Spleen (tissue), 11 donors: Measurements from ENCODE around the gene MRPL47. TPM values are rescaled to one million over a fixed set of nuclear protein-coding genes. Genes with fewer than 3 reads are reported as not detected.

Experiments used
- DNase-seq: peaks from one replicate; pipeline ENCODE4 v3.0.0-alpha.2; 2020
- H3K27ac ChIP-seq, 8 donors: fragments of 200-600 bp; sonication (generic) in 7 of 8; 1 replicate in 4 of 8; 2 replicates in 4 of 8; pipeline versions ENCODE4 v1.5.0 to v1.8.0; 2016 to 2021; ENCODE audit warnings: inconsistent platforms in 4 of 8, mild to moderate bottlenecking in 4 of 8, moderate library complexity in 1 of 8
- H3K27me3 ChIP-seq, 7 donors: fragments of 200-600 bp; sonication (generic) in 6 of 7; replicated peaks in 1 of 7; 1 replicate in 4 of 7; 2 replicates in 3 of 7; pipeline versions ENCODE4 v1.5.0 to v1.8.0; 2016 to 2021; ENCODE audit warnings: inconsistent platforms in 3 of 7, mild to moderate bottlenecking in 1 of 7
- H3K36me3 ChIP-seq, 6 donors: fragments of 200-600 bp; sonication (generic) in 5 of 6; 1 replicate in 4 of 6; 2 replicates in 2 of 6; pipeline versions ENCODE4 v1.5.0 to v1.8.0; 2016 to 2021; ENCODE audit warnings: inconsistent platforms in 2 of 6
- H3K4me1 ChIP-seq, 6 donors: fragments of 200-600 bp; sonication (generic) in 5 of 6; 1 replicate in 3 of 6; 2 replicates in 3 of 6; pipeline versions ENCODE4 v1.5.0 to v1.8.0; 2016 to 2021; ENCODE audit warnings: inconsistent platforms in 3 of 6
- H3K4me3 ChIP-seq, 8 donors: fragments of 200-600 bp; sonication (generic) in 7 of 8; 1 replicate in 4 of 8; 2 replicates in 4 of 8; pipeline versions ENCODE4 v1.5.0 to v1.8.0; 2016 to 2021; ENCODE audit warnings: inconsistent platforms in 4 of 8, mild to moderate bottlenecking in 4 of 8, moderate library complexity in 2 of 8
- H3K9me3 ChIP-seq, 8 donors: fragments of 200-600 bp; sonication (generic) in 7 of 8; 1 replicate in 4 of 8; 2 replicates in 4 of 8; pipeline versions ENCODE4 v1.5.0 to v1.8.0; 2016 to 2021; ENCODE audit warnings: inconsistent platforms in 4 of 8
- CTCF ChIP-seq, 11 experiments: fragments of 200-600 bp in 7 of 11; fragments of 450-650 bp in 4 of 11; sonication (generic) in 4 of 11; IDR thresholded peaks in 8 of 11; conservative IDR thresholded peaks in 3 of 11; 1 replicate in 7 of 11; 2 replicates in 4 of 11; pipeline versions ENCODE4 v1.4.0 to v1.8.0; 2016 to 2021; ENCODE audit warnings: antibody characterized with exemption in 11 of 11, inconsistent platforms in 4 of 11, mild to moderate bottlenecking in 1 of 11
- POLR2A ChIP-seq, 3 donors: fragments of 450-650 bp; IDR thresholded peaks; one replicate each; pipeline ENCODE4 v1.5.1; 2017; ENCODE audit warnings: antibody characterized with exemption in 3 of 3, mild to moderate bottlenecking in 1 of 3
- POLR2AphosphoS5 ChIP-seq, 3 donors: sonication (generic); formaldehyde crosslinking; IDR thresholded peaks; one replicate each; pipeline ENCODE4 v1.5.1; 2017; ENCODE audit warnings: antibody characterized with exemption in 3 of 3
- WGBS, 5 donors: extraction: QIAGEN DNeasy Blood & Tissue Kit in 3 of 5; methylation state at CpG; one replicate each; pipeline versions ENCODE4 v1.1.5 to v1.1.7; 2013 to 2018; 5-methylcytosine and 5-hydroxymethylcytosine counted together
- intact Hi-C: fragments of 100-400 bp; cut with DNase I; formaldehyde crosslinking; loops from one replicate; pipeline ENCODE4 v1.15.0; 2023; ENCODE audit warnings: low total_unique reads
- polyA plus RNA-seq, 3 donors: library from polyadenylated mRNA; stranded (reverse); fragments of 200-250 nt; gene quantifications; one replicate each; pipeline ENCODE4 v1.2.1, GENCODE V29; 2013
- total RNA-seq, 7 donors: library from RNA; depleted of rRNA in 3 of 7; stranded (reverse); fragments of >200 nt in 3 of 7; fragmentation: NEBNext Ultra II Directional in 4 of 7; extraction: Animal tissue kit (Norgen Biotek cat#: 25700) in 4 of 7; gene quantifications; one replicate each; pipeline versions ENCODE4 v1.1.0 to v1.2.1, GENCODE V29; 2016 to 2021
- donor health status: healthy with polysubstance abuse.
- donor health status: DM: no; HTN: no; CAD: no; lungs with moderate emphysema.
- donor health status: DM: no; HTN: no; CAD: no.
- donor health status: Bipolar disorder and iron deficiency.
- donor health status: healthy.
- donor health status: DM: no; HTN: no; CAD: no.
- donor health status: DM: yes; HTN: yes; CAD: no.

The MRPL47 gene
- total and polyA plus RNA-seq, 10 donors: 17.8 to 43.2 (median 20.8) TPM

GRCh38 chr3:179565496-179565895 is 38.9 kb downstream of the MRPL47 start:
- intact Hi-C loops: loop anchor here (10.0 kb wide), 1 partner anchor 221 kb away; the partner anchor contains the start of gene MFN1
- Histone ChIP-seq H3K27ac (no peak overlapping the region), H3K27me3 (no peaks in the 10 kb centered on the region), H3K9me3 (no peaks in the 10 kb centered on the region), H3K4me1 (peaks cover 7 to 51% (median 25%) of the 10 kb centered on the region in 6 donors), H3K4me3 (no peak overlapping the region), H3K36me3 (peaks cover 0 to 12% (median 8%) of the 10 kb centered on the region in 6 donors)
- no peak for TF ChIP-seq CTCF (IDR thresholded peaks at IDR 0.05 in 8 of 11, conservative IDR thresholded peaks at IDR 0.05 in 3 of 11)
- no peak for TF ChIP-seq POLR2A (IDR thresholded peaks at IDR 0.05)
- no peak for TF ChIP-seq POLR2AphosphoS5 (IDR thresholded peaks at IDR 0.05)
- 68 to 75% (median 73%) methylated on average over 3 of the region's 3 CpGs for WGBS, 5 donors
- no peak for DNase-seq

GRCh38 chr3:179563271-179563783 is 41.1 kb downstream of the MRPL47 start:
- peak overlapping the region; percentile 78 to 93 (median 89) for H3K27ac ChIP-seq
- H3K27me3 ChIP-seq: no peaks in the 10 kb centered on the region
- peak; percentile 91 for DNase-seq
- 0 to 1% (median 0%) methylated on average over 21 to 40 of the region's 40 CpGs for WGBS, 5 donors
- H3K36me3 ChIP-seq: no peaks in the 10 kb centered on the region
- TF ChIP-seq CTCF (IDR thresholded peaks at IDR 0.05 in 8 of 11, conservative IDR thresholded peaks at IDR 0.05 in 3 of 11) (peak; percentile 19 to 74 (median 65)), POLR2AphosphoS5 (IDR thresholded peaks at IDR 0.05) (no peak), POLR2A (IDR thresholded peaks at IDR 0.05) (no peak)
- no peaks in the 10 kb centered on the region for H3K9me3 ChIP-seq
- H3K4me1 ChIP-seq: peaks cover 7 to 58% (median 28%) of the 10 kb centered on the region in 6 donors
- intact Hi-C loops: loop anchor here (10.0 kb wide), 1 partner anchor 219 kb away; the partner anchor contains the start of gene MFN1
- peak overlapping the region; percentile 89 to 99 (median 94) for H3K4me3 ChIP-seq

- Histone ChIP-seq H3K27me3 (no peaks in the 10 kb centered on the region), H3K36me3 (no peaks in the 10 kb centered on the region), H3K4me3 (peak within 1 kb of the TSS; percentile 89 to 99 (median 94)), H3K4me1 (peaks cover 7 to 59% (median 28%) of the 10 kb centered on the region in 6 donors), H3K9me3 (no peaks in the 10 kb centered on the region), H3K27ac (peak within 1 kb of the TSS; percentile 78 to 93 (median 89))
- 0 to 1% (median 1%) methylated on average over 37 to 55 of the region's 55 CpGs for WGBS, 5 donors
- DNase-seq: peak; percentile 99
- intact Hi-C loops: loop anchor here (10.0 kb wide), 1 partner anchor 218 kb away; the partner anchor contains the start of gene MFN1
- TF ChIP-seq POLR2A (IDR thresholded peaks at IDR 0.05) (peak in 1 of 3 donors; percentile 29), CTCF (IDR thresholded peaks at IDR 0.05 in 8 of 11, conservative IDR thresholded peaks at IDR 0.05 in 3 of 11) (peak in 1 of 11 experiments; percentile 32), POLR2AphosphoS5 (IDR thresholded peaks at IDR 0.05) (peak; percentile 88 to 92 (median 90))
Measured at GRCh38 chr3:179562591-179563270, 41.7 kb downstream of the MRPL47 start, which contains the start of gene ACTL6A. ACTL6A (plus strand) TSS chr3:179562926; CDS start chr3:179563093, 167 bp downstream.

- intact Hi-C loops: loop anchor here (10.0 kb wide), 1 partner anchor 216 kb away; the partner anchor contains the start of gene MFN1
- 80 to 100% (median 94%) methylated on average over 1 of the region's 1 CpG for WGBS, 5 donors
- H3K27ac ChIP-seq: no peak overlapping the region
- H3K4me3 ChIP-seq: no peak overlapping the region
- H3K4me1 ChIP-seq: peaks cover 7 to 43% (median 28%) of the 10 kb centered on the region in 6 donors
- no peaks in the 10 kb centered on the region for H3K36me3 ChIP-seq
- TF ChIP-seq POLR2AphosphoS5 (IDR thresholded peaks at IDR 0.05) (no peak), CTCF (IDR thresholded peaks at IDR 0.05 in 8 of 11, conservative IDR thresholded peaks at IDR 0.05 in 3 of 11) (no peak), POLR2A (IDR thresholded peaks at IDR 0.05) (no peak)
- DNase-seq: no peak
- H3K27me3 ChIP-seq: no peaks in the 10 kb centered on the region
- H3K9me3 ChIP-seq: no peaks in the 10 kb centered on the region
Measured at GRCh38 chr3:179560791-179561190, 43.6 kb downstream of the MRPL47 start.
